BJ (cell line): ENCODE measurements around the gene VSX2. TPM values are rescaled to one million over a fixed set of nuclear protein-coding genes. Genes with fewer than 3 reads are reported as not detected.

Source experiments
- CTCF ChIA-PET: fragments of 350-600 bp; formaldehyde crosslinking; extraction: SDS; loops from one replicate; lab custom pipeline; 2021; ENCODE audit warnings: antibody characterized with exemption, inconsistent platforms; lab: Yijun Ruan, JAX
- POLR2A ChIA-PET: fragments of 300-600 bp; sonication (Branson Sonifier 250); formaldehyde crosslinking; extraction: SDS; loops from one replicate; lab custom pipeline; 2021; ENCODE audit warnings: antibody characterized with exemption; lab: Charles Lee
- DNase-seq: peaks from one replicate; pipeline ENCODE4 v3.0.0-alpha.2; 2011; ENCODE audit warnings: low read depth
- H3K27me3 ChIP-seq: 2 replicates; pipeline ENCODE4 v1.6.0; 2011; ENCODE audit warnings: low read length; ENCODE audit not compliant: control insufficient read depth, insufficient read depth
- H3K36me3 ChIP-seq: 2 replicates; pipeline ENCODE4 v1.5.1; 2011; ENCODE audit warnings: low read length; ENCODE audit not compliant: control insufficient read depth, insufficient read depth
- H3K4me3 ChIP-seq: 2 replicates; pipeline ENCODE4 v1.5.1; 2011; ENCODE audit warnings: low read depth, mild to moderate bottlenecking, control low read depth, low read length
- polyA minus RNA-seq: library from RNA; depleted of rRNA, polyadenylated mRNA; stranded (reverse); fragments of >200 nt; gene quantifications from 2 replicates; pipeline ENCODE4 v1.2.3, GENCODE V29; 2011; rRNA and poly(A)+ RNA removed
- polyA plus RNA-seq: library from polyadenylated mRNA; depleted of rRNA; stranded (reverse); fragments of >200 nt; gene quantifications from 2 replicates; pipeline ENCODE4 v1.2.3, GENCODE V29; 2011; rRNA removed
- TF ChIP-seq, protein P1 (sequence below): IDR thresholded peaks from 2 replicates; pipeline ENCODE4 v1.5.1; 2011; ENCODE audit warnings: low read depth, mild to moderate bottlenecking, control low read depth, inconsistent platforms, low read length, moderate library complexity; ENCODE audit not compliant: insufficient read depth

VSX2 gene
- not detected in 2 replicates for polyA plus RNA-seq
- not detected in 2 replicates for polyA minus RNA-seq

DNA sequence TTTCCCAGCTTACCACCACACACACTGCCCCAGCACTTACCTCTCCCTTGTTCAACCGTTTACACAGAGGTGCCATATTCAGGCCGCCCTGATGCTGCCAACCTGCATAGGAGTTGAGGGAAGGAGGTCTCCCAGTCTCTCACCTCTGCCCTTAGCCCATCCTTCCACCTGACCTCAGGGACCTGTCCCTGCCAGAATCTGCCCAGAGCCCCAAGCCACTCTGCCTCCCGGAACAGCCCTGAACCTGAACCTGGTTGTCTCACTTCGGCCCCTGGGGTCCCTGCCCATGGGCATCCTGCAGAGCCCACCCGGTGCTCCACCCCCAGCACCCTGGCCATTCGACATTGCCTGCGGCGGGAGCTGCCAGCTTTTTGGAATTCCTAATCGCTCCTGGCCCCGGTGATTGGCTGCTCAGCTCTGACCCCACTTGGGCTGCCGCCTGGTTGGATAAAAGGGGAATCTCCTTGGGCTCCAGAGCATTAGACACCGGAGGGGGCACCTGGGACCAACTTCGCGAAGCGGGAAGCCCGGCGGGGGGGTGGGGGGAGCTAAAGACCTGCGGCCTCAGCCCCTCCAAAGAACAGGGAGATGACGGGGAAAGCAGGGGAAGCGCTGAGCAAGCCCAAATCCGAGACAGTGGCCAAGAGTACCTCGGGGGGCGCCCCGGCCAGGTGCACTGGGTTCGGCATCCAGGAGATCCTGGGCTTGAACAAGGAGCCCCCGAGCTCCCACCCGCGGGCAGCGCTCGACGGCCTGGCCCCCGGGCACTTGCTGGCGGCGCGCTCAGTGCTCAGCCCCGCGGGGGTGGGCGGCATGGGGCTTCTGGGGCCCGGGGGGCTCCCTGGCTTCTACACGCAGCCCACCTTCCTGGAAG, at the start of gene VSX2:
TSS of gene VSX2 (plus strand) at position 476 of the 874 bp plus-strand sequence. CDS start at position 589, 113 bp downstream.
- TF ChIP-seq, protein P1, sequence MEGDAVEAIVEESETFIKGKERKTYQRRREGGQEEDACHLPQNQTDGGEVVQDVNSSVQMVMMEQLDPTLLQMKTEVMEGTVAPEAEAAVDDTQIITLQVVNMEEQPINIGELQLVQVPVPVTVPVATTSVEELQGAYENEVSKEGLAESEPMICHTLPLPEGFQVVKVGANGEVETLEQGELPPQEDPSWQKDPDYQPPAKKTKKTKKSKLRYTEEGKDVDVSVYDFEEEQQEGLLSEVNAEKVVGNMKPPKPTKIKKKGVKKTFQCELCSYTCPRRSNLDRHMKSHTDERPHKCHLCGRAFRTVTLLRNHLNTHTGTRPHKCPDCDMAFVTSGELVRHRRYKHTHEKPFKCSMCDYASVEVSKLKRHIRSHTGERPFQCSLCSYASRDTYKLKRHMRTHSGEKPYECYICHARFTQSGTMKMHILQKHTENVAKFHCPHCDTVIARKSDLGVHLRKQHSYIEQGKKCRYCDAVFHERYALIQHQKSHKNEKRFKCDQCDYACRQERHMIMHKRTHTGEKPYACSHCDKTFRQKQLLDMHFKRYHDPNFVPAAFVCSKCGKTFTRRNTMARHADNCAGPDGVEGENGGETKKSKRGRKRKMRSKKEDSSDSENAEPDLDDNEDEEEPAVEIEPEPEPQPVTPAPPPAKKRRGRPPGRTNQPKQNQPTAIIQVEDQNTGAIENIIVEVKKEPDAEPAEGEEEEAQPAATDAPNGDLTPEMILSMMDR, result no peak
- no peak for DNase-seq
- POLR2A ChIA-PET, result no interaction called here
- CTCF ChIA-PET, result interaction anchor here (1.6 to 3.6 kb wide), 2 partner anchors 19 to 20 kb away, joined by 4 to 16 read pairs; no protein-coding TSS in a partner anchor
- Histone ChIP-seq H3K27me3 (peaks cover 70% of the 10 kb centered on the region), H3K4me3 (no peak within 1 kb of the TSS), H3K36me3 (no peaks in the 10 kb centered on the region)

DNA sequence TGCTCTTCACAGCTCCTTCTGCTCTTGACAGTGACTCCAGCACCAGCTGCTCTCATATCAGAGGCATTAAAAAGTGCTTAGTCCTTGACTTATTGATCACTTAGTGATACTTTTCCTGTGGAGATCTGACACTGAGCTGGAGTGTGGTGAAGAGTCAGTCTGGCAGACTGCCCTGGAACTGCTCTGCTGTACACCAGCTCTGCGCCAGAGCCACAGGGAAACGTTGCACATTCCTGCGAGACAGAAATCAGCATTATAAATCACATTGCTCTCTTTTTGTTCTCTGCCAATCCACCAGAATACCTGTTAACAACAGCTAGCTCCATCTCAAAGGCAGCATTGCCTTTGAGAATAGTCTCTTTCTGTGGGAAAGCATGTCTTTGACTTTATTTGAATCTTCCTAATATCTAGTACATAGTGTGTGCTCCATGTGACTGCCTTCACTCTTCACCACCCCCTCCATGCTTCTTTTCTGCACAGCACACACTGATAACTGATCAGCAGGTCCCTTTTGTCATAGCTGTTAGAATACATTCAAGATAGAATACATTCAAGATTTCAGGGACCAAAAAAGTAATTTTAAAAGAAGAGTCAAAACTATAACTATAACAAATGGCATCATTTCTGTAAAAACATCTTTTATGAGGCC, 48.2 kb upstream of the VSX2 start:
- TF ChIP-seq, protein P1, result no peak
- H3K4me3 ChIP-seq, result no peak overlapping the region
- DNase-seq, result no peak
- H3K36me3 ChIP-seq, result no peaks in the 10 kb centered on the region
- POLR2A ChIA-PET, result no interaction called here
- CTCF ChIA-PET, result interaction anchor here (0.6 kb wide), 1 partner anchor 621 kb away, joined by 3 read pairs; no protein-coding TSS in a partner anchor
- no peaks in the 10 kb centered on the region for H3K27me3 ChIP-seq

DNA sequence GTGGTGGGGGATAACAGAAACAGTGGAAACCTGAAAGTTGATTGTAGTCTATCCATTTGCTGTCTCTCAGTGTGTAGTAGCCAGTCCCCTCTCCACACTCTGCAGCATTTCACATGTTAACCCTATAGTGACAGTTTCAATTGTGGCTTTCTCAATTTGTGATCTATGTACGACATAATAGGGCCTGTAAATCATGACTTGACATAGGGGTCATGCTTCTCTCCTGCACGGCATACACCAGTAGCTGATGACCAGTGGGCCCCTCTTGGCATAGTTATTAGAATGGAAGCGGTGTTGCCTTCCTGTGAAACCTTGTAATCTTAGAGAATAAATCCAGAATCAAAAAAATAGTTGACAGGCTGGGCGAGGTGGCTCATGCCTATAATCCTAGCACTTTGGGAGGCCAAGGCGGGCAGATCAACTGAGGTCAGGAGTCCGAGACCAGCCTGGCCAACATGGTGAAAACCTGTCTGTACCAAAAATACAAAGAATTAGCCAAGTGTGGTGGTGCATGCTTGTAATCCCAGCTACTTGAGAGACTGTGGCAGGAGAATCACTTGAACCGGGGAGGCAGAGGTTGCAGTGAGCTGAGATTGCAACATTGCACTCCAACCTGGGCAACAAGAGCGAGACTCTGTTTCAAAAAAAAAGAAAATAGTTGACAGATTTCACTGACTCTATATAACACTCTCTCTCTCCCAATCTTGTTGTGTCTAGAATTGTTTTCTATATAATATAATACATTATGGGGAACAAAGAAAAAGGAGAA, 44.6 kb upstream of the VSX2 start:
- ChIA-PET POLR2A (no interaction called here), CTCF (interaction anchor here (0.9 to 1.4 kb wide), 2 partner anchors 24 to 98 kb away, joined by 3 to 4 read pairs; no protein-coding TSS in a partner anchor)
- DNase-seq, result no peak
- TF ChIP-seq, protein P1, result no peak
- 0 out of 2 replicates have a peak, but pooled peaks cover 2% of the 10 kb centered on the region for H3K36me3 ChIP-seq
- no peak overlapping the region for H3K4me3 ChIP-seq
- no peaks in the 10 kb centered on the region for H3K27me3 ChIP-seq

DNA sequence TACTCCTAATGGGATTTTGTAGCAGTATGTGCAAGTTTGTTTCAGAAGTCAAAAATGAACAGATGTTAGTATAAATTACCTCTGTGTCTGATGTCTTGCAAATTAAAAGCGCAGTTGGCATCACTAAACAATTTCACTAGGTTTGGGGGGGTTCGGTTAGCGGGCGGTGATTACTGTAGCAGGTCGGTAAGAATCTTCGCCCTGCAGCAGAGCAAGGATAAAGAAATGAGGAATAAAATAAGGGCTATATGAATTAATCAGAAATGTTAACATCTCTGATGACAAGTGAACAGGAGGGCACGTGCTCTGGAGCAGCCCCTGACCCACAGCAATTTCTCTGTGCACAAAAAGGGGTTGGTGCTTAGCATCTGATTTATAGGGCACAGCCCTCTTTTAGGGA, 43.6 kb upstream of the VSX2 start:
- no peaks in the 10 kb centered on the region for H3K27me3 ChIP-seq
- POLR2A ChIA-PET, result no interaction called here

More for the DNA sequence above, 43.6 kb upstream of the VSX2 start:
- CTCF ChIA-PET, result interaction anchor here (0.5 to 1.4 kb wide), 2 partner anchors 23 to 85 kb away, joined by 4 read pairs; no protein-coding TSS in a partner anchor
- TF ChIP-seq, protein P1, result no peak
- Histone ChIP-seq H3K36me3 (0 out of 2 replicates have a peak, but pooled peaks cover 2% of the 10 kb centered on the region), H3K4me3 (no peak overlapping the region)
- no peak for DNase-seq
